Stimulated activated CD8-positive, alpha-beta memory T cell treated with anti-CD3 and anti-CD28 coated beads, Interleukin-12 subunit alpha, Interleukin-12 subunit beta, amount 100 ng/mL, for 4 hours (primary cell): ENCODE measurements around the gene SMC1B.
A peak's percentile ranks its signal among the peaks of the same experiment; 100 is the strongest.

Source experiments
- DNase-seq: peaks from one replicate; pipeline ENCODE4 v3.0.0-alpha.2; 2020; ENCODE audit warnings: low read depth

The SMC1B gene

DNA sequence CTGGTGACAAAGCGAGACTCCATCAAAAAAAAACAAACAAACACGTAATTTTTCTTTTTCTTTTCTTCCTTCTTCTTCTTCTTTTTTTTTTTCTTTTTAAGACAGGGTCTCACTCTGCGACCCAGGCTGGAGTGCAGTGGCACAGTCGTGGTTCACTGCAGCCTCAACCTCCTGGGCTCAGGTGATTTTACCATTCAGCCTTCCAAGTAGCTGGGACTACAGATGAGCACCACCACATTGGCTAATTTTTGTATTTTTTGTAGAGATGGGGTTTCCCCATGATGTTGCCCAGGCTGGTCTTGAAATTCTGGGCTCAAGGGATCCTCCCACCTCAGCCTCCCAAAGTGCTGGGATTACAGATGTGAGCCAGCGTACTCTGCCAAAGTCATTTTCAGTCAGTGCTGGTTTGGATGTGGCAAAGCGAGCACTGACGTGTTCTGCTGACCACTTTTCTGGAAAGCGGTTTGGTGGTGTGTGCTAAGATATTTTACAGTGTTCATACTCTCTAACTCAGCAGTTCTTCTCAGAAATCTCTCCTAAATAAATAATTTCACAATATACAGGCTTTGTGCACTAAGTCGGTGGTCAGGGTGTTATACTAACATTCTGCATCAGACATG is 92.9 kb downstream of the SMC1B start:
- DNase-seq, result no peak

GRCh38 chr22:45319324-45319685 is 94.1 kb downstream of the SMC1B start:
- DNase-seq, result no peak

DNA sequence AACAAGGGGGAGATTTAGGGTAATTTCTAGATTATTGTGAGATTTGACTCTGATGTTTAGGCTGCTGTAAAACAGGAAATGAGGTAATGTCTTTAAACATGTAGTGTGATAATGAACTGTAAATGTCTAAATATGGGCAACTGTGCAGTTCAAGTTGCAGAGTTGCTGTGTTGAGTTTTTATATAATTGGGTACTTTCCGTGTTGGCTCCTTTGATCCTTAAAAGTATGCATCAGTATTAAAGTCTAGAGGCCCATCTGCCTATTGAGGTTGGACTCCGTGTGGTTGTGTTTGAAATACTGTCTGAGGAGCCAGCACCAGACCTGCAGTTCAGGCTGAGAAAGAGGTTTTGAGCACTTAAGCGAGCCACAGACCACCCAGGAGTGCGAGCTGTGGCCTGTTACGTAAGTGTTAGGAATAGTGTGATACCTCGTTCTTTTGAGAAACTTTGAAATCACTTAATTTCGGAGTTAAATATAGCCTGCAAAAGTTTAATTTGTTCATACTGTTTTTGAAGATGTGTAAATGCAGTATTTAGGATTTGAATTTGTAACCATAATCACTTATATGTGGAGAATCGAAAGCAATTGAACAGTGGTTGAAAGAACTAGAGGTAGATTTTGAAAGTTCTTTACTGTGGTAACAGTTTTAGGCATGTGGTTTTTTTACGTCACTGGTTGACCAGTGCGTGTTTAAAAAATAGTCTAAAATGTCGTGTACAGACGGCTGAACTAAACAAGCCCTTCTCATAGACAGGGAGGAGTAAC is 94.7 kb downstream of the SMC1B start:
- DNase-seq, result no peak

GRCh38 chr22:45318168-45318557 is 95.2 kb downstream of the SMC1B start:
- DNase-seq, result peak; percentile 75

GRCh38 chr22:45317551-45318167 is 95.7 kb downstream of the SMC1B start:
- DNase-seq, result no peak

GRCh38 chr22:45316796-45317526 is 96.4 kb downstream of the SMC1B start:
- no peak for DNase-seq

GRCh38 chr22:45314786-45315185 is 98.6 kb downstream of the SMC1B start:
- DNase-seq, result no peak

- no peak for DNase-seq
Observed at GRCh38 chr22:45314054-45314721, 99.2 kb downstream of the SMC1B start.

GRCh38 chr22:45312856-45313255 is 100.5 kb downstream of the SMC1B start:
- no peak for DNase-seq

- DNase-seq, result no peak
Observed at GRCh38 chr22:45312415-45312814, 101.0 kb downstream of the SMC1B start.

DNA sequence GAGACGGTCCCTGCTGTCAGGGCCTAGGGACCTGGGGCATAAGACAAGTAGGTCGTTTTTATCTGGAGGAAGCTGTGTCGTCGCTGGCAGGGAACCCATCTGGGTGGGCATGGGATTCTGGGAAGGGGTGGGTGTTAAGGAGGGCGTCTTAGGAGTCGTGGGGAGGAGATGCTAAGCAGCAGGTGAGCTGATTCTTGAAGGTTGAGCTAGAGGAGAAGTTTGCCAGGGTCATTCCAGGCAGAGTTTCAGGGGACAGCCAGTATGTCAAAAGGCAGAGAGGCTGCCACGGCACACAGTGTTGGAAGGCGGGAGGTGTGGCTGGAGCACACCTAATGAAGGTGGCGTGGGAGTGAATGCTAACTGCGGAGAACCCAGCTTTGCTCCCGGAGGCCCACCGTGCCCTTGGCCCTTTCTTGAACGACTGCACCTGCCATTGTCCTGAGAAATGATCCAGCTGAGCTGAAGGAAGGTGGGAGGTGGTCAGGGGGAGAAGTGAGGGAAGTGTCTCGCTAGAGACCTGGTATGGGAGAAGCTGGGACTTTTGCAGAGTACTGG is 102.3 kb downstream of the SMC1B start:
- DNase-seq, result no peak

GRCh38 chr22:45310331-45310976 is 102.9 kb downstream of the SMC1B start:
- no peak for DNase-seq

- peak; percentile 98 for DNase-seq
Observed at GRCh38 chr22:45309422-45310227, 103.8 kb downstream of the SMC1B start, which contains the start of gene FAM118A. Gene FAM118A (plus strand): TSS chr22:45309934. CDS start chr22:45322380, 12,446 bp downstream.

DNA sequence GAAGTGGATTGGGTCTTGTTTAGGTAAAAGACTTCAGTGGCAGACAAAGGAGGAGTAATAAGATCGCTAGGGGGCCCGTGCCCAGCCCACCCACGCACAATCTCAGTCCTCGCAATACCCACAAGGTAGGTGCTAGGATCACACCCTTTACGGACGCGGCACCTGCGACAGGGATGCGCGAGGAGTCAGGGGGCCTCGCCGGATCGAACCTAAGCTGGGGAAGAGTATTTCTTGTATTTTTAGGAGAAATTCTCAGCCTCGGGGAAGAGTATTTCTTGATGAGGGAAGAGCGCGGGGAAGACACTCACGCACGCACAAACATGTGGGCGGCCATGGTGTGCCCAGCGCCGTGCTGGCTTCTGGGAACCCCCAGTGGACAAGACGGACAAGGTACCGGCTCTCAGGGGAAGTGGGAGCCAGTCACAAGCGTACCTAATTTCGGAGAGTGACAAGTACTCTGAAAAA is 104.4 kb downstream of the SMC1B start:
- DNase-seq, result no peak

GRCh38 chr22:45308391-45308956 is 104.9 kb downstream of the SMC1B start:
- no peak for DNase-seq

GRCh38 chr22:45306139-45306538 is 107.3 kb downstream of the SMC1B start:
- DNase-seq, result no peak

GRCh38 chr22:45305456-45306075 is 107.8 kb downstream of the SMC1B start:
- DNase-seq, result no peak

DNA sequence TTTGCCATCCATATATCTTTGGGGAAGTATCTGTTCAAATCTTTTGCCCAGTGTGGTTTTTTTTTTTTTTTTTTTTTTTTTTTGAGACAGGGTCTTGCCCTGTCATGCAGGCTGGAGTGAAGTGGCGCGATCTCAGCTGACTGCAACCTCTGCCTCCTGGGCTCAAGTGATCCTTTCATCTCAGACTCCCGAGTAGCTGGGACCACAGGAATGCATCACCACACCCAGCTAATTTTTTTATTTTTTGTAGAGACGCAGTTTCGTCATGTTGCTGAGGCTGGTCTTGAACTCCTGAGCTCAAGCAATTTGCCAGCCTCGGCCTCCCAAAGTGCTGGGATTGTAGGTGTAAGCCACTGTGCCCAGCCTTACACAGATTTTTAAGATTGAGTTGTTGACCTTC is 108.4 kb downstream of the SMC1B start:
- DNase-seq, result no peak

GRCh38 chr22:45303181-45303580 is 110.2 kb downstream of the SMC1B start:
- no peak for DNase-seq
